Forelimb muscle (tissue), 1 donor: ENCODE results near the gene POLR3E. TPM values are rescaled to one million over a fixed set of nuclear protein-coding genes. Genes with fewer than 3 reads are reported as not detected.

Experiments used
- DNase-seq: peaks from one replicate; pipeline ENCODE4 v3.0.0-alpha.2; 2013; ENCODE audit warnings: low read depth
- polyA plus RNA-seq: library from polyadenylated mRNA; unstranded; fragments of 120-200 nt; gene quantifications from one replicate; pipeline ENCODE4 v1.2.1, GENCODE V29; 2013; ENCODE audit not compliant: insufficient read length

The POLR3E gene
- polyA plus RNA-seq, 1 donor = 39.4 TPM

DNA sequence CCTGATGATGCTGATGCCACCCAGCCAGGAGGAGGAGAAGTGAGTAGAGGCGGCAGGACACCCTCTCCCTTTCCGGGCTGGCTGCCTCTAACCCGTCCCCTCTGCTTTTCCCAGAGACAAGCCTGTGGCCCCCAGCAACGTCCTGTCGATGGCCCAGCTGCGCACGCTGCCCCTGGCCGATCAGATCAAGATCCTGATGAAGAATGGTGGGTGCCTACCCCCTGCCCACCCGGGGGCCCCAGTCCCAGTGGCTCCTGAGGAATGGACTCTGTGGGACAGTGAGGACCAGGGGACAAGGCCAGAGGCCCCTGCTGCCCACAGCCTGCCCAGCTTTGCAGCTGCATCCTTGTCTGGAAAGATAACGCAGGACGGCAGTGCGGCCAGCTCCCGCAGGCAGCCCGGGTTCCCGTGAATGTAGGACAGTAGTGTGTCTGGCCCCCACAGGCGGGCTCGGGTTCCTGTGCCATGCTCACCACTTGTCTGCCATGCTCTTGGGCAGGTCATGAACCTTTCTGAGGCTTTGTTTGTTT is 19.9 kb downstream of the POLR3E start:
- no peak for DNase-seq

DNA sequence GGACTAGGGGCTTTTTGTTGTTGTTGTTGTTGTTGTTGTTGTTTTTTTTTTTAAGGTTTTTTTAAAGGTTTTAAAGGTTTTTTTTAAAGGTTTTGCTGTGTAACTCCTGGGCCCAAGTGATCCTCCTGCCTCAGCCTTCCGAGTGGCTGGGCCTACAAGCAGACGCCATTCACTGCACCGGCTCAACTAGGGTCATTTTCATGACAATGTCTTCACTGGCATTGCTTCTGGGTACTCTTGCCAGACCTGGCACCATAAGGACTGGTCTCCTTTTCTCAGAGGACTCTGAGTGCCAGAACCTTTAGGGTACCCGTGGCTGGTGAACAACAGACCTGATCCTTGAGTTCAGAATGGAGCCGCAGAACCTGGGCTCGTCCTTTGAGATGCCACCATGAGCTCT is 20.4 kb downstream of the POLR3E start:
- no peak for DNase-seq

DNA sequence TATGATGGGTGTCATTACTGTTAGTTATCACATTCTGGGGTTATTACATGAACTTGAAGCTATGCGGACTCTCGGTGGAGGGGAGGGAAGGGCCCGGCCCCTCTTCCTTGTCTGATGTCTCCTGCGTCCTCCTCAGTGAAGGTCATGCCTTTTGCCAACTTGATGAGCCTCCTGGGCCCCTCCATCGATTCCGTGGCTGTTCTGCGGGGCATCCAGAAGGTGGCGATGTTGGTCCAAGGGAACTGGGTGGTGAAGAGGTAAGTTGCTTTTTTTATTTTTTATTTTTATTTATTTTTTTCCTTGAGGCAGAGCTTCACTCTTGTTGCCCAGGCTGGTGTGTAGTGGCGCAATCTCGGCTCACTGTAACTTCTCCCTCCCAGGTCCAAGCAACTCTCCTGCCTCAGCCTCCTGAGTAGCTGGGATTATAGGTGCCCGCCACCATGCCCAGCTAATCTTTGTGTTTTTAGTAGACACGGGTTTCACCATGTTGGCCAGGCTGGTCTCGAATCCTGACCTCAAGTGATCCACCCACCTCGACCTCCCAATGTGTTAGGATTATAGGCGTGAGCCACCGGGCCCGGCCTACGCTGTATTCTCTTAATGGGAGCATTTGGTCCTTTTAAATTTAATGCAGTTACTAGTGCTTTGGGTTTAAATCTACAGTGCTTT is 21.6 kb downstream of the POLR3E start:
- DNase-seq = no peak

DNA sequence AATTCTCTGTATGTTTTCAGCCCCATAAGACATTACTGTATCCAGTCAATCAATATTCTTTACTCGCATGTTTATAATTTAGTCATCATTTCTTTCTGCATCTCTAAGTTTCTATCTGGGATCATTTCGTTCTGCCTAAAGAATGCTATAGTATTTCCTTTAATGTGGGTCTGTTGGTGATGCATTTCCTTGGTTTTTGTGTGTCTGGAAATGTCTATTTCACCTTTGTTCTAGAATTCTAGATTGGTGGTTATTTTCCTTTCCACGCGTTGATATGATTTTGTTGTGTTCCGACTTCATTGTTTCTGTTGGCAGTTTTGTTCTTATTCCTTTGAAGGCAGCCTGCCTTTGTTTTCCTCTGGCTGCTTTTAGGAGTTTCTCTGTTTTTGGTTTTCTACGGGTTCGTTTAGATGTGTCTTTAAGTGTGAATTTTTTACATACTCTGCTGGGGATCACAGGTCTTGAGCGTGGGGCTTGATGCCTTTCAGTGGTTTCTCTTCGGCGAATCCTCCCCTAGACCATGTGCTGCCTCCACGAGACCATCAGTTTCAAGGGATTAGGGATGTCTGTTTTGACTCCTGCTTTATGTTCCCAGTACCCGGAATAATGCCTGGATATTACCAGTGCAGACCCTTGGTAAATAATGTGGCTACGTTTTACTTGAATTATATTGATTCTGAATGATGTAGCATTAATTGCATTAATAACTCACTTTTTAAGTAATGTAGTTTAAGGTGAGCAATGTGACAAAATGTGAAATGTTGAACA is 23.5 kb downstream of the POLR3E start:
- no peak for DNase-seq

DNA sequence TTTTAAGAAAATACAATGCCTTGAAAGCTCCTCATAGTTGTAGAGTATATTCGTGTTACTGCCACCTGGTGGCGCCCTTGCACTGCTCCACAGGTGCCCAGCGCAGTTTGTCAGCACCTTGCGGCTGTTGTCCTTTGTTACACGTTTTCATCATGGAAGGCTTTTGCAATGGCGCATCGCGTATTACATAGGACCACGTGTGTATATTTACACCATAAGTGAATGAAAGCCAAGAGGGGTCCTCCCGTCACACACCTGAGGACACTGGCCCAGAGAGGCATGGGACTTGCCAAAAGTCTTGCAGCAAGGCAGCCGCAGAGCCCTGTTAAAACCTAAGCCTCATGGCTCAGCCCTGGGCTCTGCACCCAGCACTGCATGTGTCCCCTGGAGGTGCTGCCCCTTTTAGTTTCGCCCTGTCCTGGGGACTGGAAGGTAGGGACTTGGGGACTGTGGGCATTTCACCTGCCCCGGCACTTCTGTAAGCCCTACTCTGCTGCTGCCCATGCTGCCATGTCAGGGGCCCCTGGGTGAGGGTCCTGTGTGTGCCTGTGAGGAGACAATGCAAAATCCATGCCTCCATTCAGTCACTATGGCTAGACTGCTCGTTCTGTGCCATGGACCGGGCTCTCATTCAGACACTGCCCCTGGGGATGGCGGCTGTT is 24.3 kb downstream of the POLR3E start:
- DNase-seq = peak; percentile 26

DNA sequence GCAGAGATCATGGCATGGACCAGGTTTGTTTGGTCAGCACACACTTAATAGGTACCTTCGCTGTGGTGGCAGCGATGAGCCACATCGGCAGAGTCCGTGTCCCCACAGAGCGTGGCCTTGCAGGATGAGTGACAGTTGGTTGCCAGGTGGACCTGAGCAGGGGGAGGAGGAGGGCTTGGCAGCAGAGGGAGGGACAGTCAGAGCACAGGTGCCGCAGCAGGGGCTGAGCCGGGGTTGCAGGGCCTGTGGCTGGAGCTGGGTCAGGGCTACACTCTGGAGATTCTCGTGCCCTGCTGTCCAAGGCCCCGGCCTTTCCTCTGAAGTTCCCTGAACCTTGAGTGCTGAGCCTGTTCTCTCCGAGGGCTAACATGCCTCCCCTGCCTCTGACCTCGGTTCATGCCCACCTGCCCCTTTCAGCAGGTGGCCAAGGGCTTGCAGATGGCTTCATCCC is 24.8 kb downstream of the POLR3E start:
- no peak for DNase-seq

DNA sequence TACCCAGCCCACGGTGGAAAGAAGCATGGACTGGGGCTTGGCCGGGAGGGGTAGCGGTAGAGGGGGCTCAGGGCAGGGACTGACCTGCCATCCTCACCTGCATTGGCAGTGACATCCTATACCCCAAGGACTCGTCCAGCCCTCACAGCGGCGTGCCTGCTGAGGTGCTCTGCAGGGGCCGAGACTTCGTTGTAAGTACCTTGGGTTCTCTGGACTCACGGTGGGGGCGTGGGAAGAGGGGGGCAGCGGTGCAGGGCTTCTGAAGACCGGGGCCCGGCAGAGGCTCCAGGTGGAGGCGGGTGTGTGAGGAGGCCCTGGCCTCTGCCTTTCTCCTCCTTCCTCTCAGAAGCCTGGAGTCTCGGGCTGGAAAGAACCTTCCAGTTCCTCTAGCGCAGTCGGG is 25.5 kb downstream of the POLR3E start:
- no peak for DNase-seq

DNA sequence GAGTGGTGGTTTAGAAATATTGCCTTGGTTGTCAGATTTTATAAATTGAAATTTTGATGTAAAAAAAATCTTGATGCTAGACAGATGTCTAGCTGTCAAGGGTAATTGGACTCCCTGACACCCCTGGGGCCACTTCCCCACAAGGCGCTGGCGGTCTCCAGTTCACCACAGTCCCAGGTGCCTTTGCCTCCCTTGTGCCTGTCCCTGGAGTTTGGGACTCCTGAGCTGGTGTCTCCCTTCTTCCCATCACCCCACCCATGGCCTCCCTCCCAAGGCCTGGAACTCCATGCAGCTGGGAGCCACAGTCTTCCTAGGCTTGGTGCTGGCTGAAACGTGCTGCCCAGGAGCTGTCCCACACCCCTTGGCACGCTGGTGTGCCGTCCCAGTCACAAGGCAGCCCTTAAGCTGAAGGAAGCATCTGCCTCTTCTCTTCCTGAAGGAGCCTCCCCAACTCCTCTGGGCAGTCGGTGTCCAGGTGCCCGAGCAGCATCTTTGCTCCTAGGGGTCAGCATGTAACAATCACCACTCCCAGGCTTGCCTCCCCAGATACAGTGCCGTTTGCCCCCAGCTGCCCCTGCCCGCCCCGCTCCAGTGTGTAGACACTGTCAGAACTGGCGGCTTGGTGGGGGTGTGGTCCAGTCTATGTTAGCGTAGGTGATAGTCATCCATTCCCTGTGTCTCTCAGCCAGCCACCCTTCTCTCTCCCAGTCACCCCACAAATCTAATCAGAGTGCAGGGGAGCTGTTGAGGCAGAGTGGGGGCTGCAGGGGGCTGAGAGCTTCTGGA is 26.2 kb downstream of the POLR3E start:
- DNase-seq = no peak

DNA sequence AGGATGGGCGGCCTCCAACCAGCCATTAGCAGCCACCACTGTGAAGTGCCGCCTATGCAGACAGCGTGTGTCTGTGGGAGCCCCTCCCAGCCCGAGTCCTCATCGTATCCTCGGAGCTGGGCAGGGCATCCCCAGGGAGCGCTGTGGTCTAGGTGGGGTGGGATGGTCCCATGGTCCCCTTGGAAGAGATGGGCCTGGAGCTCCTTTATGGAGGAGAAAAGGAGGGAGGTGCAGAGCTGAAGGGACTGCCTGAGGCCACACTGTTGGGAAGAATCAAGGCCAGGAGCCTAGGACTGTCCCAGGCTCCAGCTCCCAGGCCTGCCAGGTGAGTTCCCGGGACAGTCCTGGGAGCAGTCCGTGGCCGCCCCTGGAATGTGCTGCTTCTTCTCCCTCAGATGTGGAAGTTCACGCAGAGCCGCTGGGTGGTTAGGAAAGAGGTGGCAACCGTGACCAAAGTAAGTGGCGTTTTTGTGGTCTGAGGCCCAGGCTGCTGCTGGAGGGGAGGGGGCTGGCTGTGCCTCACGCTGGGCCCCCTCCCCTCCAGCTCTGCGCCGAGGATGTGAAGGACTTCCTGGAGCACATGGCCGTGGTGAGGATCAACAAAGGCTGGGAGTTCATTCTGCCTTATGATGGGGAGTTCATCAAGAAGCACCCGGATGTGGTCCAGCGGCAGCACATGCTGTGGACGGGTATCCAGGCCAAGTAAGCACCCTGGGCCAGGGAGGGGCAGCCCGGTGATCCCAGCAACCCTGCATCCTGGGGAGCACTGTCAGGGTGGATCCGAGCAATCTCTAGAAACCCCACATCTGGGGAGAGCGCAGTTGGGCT is 27.0 kb downstream of the POLR3E start:
- no peak for DNase-seq

DNA sequence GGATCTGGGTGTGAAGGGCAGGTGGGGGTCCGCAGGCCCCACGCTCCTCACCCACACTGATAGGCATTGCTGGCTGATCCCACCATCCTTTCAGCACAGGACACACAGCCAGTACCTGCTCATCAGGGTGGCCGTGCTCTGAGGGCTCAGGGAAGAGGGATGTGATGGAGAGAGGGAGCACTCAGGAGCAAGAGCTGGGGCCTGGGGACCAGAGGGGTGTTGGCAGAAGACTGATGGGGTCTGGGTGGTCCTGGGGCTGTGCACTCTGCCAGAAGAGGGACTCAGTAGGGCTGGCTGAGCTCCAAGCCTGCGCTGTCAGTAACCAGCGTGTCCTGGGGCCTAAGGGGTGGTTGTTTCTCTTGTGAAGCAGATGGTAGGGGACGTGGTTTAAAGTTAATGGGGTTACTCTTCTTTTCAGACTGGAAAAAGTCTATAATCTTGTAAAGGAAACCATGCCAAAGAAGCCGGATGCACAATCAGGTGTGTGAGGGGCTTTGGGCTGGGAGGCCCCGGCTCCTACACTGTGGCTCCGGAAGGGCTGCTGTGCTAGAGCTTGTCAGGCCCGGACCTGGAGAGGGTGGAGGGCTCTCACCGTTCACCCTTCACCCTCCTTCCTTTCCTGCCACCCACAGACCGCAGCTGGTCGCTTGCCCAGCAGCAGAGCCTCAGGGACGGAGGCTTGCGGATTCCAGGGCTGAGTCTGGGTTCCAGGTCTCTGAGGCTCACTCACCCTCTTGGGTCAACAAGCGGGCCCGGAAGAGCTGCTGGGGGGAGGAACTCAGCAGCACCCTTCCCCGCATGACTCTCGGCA is 27.8 kb downstream of the POLR3E start:
- no peak for DNase-seq

DNA sequence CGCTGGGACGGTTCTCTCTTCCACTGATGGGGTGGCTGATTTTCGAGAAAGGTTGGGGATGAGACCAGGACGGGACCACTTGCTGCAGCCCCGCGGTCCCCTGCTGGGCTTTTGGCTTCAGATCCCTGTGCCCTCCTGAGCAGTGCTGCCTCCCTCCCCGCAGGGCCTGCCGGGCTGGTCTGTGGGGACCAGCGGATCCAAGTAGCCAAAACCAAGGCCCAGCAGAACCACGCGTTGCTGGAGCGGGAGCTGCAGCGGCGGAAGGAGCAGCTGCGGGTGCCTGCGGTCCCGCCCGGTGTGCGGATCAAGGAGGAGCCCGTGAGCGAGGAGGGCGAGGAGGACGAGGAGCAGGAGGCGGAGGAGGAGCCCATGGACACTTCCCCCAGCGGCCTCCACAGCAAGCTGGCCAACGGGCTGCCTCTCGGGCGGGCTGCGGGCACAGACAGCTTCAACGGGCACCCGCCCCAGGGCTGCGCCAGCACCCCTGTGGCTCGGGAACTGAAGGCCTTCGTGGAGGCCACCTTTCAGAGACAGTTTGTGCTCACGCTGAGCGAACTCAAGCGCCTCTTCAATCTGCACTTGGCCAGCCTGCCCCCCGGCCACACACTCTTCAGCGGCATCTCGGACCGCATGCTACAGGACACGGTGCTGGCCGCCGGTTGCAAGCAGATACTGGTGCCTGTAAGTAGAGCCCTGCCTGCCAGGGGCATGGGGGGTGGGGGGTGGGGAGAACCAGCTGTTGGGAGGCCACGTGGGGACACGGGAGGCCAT is 28.6 kb downstream of the POLR3E start:
- no peak for DNase-seq

DNA sequence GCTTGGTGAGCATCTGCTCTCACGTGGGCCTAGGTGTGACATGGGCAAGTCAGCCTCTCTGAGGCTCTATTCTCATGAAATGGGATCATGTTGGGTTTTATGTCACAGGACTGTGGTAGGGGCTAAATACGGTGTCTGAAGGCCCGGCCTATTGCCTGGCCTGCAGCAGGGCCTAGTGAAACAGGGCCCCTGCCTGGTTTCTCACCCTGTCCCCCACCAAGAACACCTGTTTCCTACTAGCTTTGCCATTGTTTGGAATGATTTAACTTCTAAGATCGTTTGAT is 29.1 kb downstream of the POLR3E start:
- no peak for DNase-seq

DNA sequence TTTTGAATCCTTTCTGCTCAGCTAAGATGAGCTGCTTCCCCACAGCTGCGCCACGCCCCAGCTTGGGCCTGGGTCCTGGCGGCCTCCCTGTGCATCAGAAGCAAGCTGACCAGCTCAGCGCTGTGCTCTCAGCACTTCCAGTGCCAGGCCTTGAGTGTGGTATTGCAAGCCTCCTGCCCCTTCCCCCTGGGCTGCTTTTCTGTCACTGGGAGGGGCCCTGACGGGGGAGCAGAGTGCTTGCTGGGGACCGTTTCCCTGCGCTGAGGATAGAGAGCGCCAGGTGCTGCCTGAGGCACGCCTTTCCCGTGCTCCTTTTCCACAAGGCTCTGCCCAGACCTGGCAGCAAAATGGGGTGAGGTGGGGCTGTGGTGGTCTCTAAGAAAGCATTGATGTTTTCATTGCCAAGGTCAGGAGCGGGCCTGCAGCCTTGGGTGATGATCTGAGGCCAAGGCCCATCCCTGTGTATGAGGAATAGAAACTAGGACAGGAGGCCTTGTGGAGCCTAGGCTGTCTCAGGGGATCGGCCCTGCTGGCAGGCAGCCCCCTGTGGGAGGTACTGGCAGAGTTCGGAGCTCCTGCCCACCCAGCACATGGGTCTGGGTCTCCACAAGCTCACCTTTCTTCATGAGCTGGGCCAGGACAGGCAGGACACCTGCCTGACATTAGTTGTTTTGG is 29.7 kb downstream of the POLR3E start:
- DNase-seq = no peak

DNA sequence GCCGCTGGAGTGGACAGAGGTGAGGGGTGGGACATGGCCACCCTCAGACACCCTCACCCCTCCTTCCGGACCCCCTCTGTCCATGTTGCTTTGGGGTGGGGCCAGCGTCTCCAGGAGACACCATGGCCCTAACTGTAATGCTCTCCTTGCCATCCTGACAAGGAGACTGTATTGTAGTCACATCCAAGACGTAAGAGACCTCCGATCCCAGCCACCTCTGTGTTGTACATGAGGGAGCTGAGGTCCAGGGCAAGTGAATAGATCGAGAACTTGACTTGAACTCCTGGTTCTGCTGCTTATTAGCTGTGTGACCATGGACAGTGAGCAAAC is 30.2 kb downstream of the POLR3E start:
- DNase-seq = no peak

DNA sequence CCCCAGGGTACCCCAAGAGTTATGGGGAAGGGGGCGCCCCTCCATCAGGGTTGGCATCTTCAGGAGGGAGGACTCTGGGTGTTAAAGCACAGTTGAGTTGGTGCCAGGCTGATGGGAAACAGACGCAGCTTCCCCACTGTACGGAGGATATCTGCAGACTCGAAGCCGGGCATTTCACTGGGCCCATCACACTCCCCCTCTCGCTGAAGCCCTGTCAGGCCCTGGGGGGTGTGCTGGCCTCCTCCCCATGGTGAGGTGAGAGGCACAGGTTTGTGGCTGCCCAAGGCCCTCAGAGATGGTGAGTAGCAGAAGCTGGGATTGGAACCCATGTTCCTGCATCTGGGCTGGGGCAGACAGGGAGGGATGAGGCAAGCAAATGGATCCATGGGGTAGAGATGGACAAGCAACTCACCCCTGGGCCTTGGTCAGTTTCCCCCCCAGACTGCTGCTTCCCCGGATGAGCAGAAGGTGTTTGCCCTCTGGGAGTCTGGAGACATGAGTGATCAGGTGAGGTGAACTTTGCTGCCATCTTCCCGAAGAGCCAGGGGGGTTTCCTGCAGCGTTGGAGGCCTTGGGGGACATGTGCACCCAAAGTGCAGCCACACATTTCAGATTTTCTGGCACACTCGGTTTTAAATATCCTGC is 31.0 kb downstream of the POLR3E start:
- no peak for DNase-seq

DNA sequence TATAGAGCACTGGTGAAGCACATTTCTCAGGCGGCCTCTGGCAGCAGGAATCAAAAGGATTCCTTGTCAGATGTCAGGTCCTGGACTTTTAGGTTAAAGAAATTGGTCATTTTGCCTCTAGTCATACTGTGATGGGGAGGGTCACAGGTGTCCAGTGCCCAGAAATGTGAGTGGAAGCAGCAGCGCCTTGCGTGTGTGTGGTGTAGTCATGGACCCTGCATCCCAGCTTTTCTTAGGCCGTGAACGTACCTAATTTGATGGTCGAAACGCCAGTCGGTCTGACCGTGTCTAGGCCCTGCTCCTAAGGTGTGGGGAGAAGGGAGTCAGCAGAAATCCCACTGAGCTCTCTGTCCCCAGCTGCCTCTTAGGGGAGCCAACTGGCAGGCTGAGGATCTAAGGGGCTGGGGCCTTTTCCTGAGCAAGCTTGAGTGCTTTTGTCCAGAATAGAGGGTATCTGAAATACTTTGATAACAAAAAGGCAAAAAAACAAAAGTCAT is 32.0 kb downstream of the POLR3E start:
- no peak for DNase-seq

DNA sequence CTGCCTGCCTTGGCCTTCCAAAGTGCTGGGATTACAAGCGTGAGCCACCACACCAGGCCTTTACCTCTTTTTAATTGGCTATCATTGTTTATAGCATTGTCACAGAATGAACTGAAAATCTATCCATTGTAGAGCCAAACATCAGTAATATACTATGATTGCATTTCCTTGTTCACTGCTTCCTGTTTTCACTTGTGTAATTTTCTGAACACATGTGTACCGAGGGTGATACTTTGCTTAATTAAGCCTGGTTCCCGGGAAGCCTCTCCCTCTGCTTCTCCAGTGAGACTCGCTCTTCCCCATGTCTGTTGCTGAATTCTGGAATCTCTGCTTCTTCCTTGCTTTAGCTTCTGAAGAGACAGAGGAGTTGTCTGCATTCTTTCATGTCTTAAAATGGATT is 33.1 kb downstream of the POLR3E start:
- no peak for DNase-seq

DNA sequence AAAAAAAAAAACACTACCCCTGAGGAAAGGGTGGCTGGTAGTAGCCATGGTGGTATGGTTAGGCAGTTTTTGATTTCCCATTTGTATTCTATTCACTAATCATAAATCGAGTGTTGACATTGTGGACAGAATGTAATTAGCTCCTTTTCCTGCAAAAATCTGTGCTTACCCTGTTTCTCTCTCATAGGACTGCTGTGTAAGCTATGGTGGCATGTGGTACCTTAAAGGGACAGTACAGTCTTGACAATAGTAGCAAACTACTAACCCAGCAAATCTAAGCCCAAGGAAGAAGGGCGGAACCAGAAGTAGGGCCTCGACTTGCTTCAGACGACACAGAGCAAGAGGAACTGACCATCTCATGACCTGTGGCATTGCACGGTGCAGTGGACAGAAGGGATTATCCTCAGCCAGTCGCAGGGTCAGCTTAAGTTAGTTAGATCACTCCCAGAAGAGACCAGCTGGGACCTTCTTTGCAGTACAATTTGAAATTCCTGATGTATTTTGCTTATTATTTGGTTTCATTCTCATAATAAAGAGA is 36.3 kb downstream of the POLR3E start:
- no peak for DNase-seq
